Upper lobe of left lung (tissue), 4 donors: ENCODE results near the gene PSENEN.

Experiments used
- CTCF ChIP-seq, 6 experiments: fragments of 450-650 bp in 4 of 6; fragments of 200-600 bp in 2 of 6; sonication (generic) in 2 of 6; IDR thresholded peaks; one replicate each; pipeline ENCODE4 v1.5.1; 2016 to 2019; ENCODE audit warnings: antibody characterized with exemption in 6 of 6
- POLR2A ChIP-seq, 4 donors: fragments of 450-650 bp; IDR thresholded peaks; one replicate each; pipeline ENCODE4 v1.5.1; 2016 to 2017; ENCODE audit warnings: antibody characterized with exemption in 4 of 4, mild to moderate bottlenecking in 2 of 4

GRCh38 chr19:35754370-35755130 lies 9.1 kb downstream of the PSENEN start:
- TF ChIP-seq POLR2A (IDR thresholded peaks at IDR 0.05): no peak
- TF ChIP-seq CTCF (IDR thresholded peaks at IDR 0.05): no peak
